ENCODE results near the gene COG5. TPM values are rescaled to one million over a fixed set of nuclear protein-coding genes. Genes with fewer than 3 reads are reported as not detected.

Gene COG5
- total and polyA plus RNA-seq, 2 of the 8 experiments (the other 6 are each of a cell fraction or from before 2014, with no cell fraction given) = 10.5 to 28.1 TPM

GRCh38 chr7:107372298-107372697 is 191.4 kb downstream of the COG5 start (continued):
- no peak for TF ChIP-seq CHD7 (IDR thresholded peaks at IDR 0.05; ENCODE audit: insufficient replicate concordance, low read length)
- TF ChIP-seq TAF7 (optimal IDR thresholded peaks at IDR 0.05; ENCODE audit: borderline replicate concordance, low read depth, low read length) = no peak
- no peak for TF ChIP-seq EZH2 (IDR thresholded peaks at IDR 0.05; ENCODE audit: low read depth, low read length, severe bottlenecking)
- TF ChIP-seq TAF1 (IDR thresholded peaks at IDR 0.05; ENCODE audit: low read depth, low read length) = no peak
